Keratinocyte (primary cell): ENCODE data around the gene B9D1.
A peak's percentile ranks its signal among the peaks of the same experiment; 100 is the strongest.

ENCODE experiments used
- CTCF ChIP-seq, 3 experiments: IDR thresholded peaks in 1 of 3; conservative IDR thresholded peaks in 1 of 3; optimal IDR thresholded peaks in 1 of 3; 2 replicates in 2 of 3; 3 replicates in 1 of 3; pipeline versions ENCODE3 to v1.5.1; 2011; ENCODE audit warnings: low read length in 3 of 3, mild to moderate bottlenecking in 3 of 3, moderate library complexity in 2 of 3, control low read depth in 1 of 3, inconsistent platforms in 1 of 3; ENCODE audit not compliant: insufficient read depth in 2 of 3; ENCODE audit errors: extremely low read depth in 1 of 3
- EZH2 ChIP-seq: IDR thresholded peaks from one replicate; pipeline ENCODE4 v1.6.1; 2012; ENCODE audit warnings: inconsistent platforms, mild to moderate bottlenecking, low read length, moderate library complexity

GRCh38 chr17:19317359-19318095, 45.0 kb downstream of the B9D1 start:
- TF ChIP-seq CTCF (optimal IDR thresholded peaks at IDR 0.05 in 1 of 3, IDR thresholded peaks at IDR 0.05 in 1 of 3, conservative IDR thresholded peaks at IDR 0.05 in 1 of 3; ENCODE audit: extremely low read depth in 1 of 3, insufficient read depth in 2 of 3, low read length in 3 of 3) (peak in 2 of 3 experiments; percentile 14 to 45), EZH2 (no peak)
